Fibroblast of mammary gland (primary cell): ENCODE data around the gene ELK1.
A peak's percentile ranks its signal among the peaks of the same experiment; 100 is the strongest.

ENCODE experiments used
- DNase-seq: peaks from one replicate; pipeline ENCODE4 v3.0.0-alpha.2; 2010; ENCODE audit warnings: low read depth
- H3K4me3 ChIP-seq: 2 replicates; pipeline ENCODE4 v1.5.1; 2011; ENCODE audit warnings: low read depth, mild to moderate bottlenecking, low read length, moderate library complexity; ENCODE audit not compliant: control insufficient read depth
- CTCF ChIP-seq: conservative IDR thresholded peaks from 2 replicates; pipeline ENCODE4 v1.5.1; 2011; ENCODE audit warnings: low read depth, low read length, inconsistent platforms; ENCODE audit not compliant: control insufficient read depth, insufficient read depth

The ELK1 gene

GRCh38 chrX:47632666-47633065, 17.7 kb downstream of the ELK1 start:
- TF ChIP-seq CTCF: no peak
- no peak for DNase-seq
- H3K4me3 ChIP-seq: no peak overlapping the region

DNA sequence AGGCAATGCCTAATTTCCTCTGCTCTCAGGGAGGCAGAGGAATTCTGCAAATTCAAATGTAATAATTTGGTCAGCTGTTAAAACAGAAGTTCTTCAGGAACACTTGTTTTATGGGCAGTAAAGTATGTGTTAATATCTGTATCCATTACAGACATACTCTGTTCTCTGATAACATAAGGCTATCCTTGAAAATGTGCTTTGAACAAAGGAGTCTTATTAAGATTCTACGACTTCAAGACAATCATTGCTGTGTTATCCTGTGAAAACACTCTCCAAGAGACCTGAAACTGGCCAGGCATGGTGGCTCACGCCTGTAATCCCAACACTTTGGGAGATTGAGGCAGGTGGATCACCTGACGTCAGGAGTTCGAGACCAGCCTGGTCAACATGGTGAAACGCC, 18.7 kb downstream of the ELK1 start:
- no peak for DNase-seq
- H3K4me3 ChIP-seq: no peak overlapping the region
- TF ChIP-seq CTCF: no peak

GRCh38 chrX:47629419-47630200, 20.8 kb downstream of the ELK1 start, which contains the start of gene CFP:
CFP (minus strand) TSS chrX:47629930; CDS start chrX:47629844, 86 bp downstream.
- H3K4me3 ChIP-seq: no peak within 1 kb of the TSS
- DNase-seq: no peak
- TF ChIP-seq CTCF: no peak

GRCh38 chrX:47628982-47629381, 21.4 kb downstream of the ELK1 start:
- TF ChIP-seq CTCF: no peak
- no peak overlapping the region for H3K4me3 ChIP-seq
- no peak for DNase-seq

DNA sequence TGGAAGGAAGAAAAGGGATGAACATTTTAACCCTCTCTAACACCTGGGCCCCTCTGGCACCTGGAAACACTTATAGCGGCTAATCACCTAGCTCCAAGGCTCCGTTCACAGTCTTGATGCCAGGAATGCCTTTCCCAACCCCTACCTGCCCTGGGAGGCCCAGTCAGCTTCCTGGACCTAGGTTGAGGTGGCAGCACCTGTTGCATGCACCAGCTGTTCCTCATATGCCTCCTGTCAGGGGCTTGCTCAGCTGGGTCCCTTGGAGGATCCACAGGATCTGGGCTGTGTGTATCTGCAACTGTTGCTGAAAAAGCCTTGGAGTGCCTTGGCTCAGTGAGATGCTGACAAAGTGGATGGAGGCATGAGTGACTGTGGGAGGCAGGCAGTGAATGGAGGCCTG, 25.0 kb downstream of the ELK1 start:
- DNase-seq: no peak
- no peak for TF ChIP-seq CTCF
- no peak overlapping the region for H3K4me3 ChIP-seq

DNA sequence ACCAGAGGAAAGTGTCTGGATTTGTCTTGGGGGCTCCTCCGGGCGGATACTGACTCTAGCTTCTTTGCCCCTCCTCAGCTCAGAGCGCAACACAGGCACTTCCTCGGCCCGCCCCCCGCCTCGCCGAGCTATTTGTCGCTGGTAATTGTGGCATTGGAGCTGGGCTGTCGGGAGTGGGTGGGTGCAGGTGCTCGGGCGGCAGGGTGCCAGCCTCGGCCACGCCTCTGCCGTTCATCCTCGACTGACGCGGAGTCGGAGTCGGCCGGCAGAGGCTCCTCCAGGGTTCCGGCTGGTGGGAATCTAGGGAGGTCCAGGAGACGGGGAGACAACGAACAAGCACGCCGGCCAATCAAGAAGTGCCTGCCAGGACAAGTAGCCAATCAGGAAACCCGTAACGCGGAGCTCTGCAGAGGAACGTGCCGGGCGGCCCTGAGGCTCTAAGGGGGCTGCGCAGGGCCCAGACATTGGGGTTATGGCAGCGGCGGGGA, 26.8 kb downstream of the ELK1 start:
- DNase-seq: peak; percentile 70
- no peak for TF ChIP-seq CTCF
- H3K4me3 ChIP-seq: peak overlapping the region; percentile 19
